K562 (cell line): ENCODE data around the gene COX6B1. TPM values are rescaled to one million over a fixed set of nuclear protein-coding genes. Genes with fewer than 3 reads are reported as not detected.

Experiments used
- ATAC-seq: fragments of 200-7000 bp; cut with Tn5 transposase; 3 replicates; pipeline ENCODE4 v1.9.1; 2020; ENCODE audit warnings: moderate library complexity
- BruUV-seq: library from RNA; stranded (reverse); fragments of 400-500 nt; replicated peaks from 2 replicates; lab custom pipeline; 2021; lab: Mats Ljungman, UMichigan
- CTCF ChIA-PET: fragments of 300-600 bp; formaldehyde crosslinking; extraction: SDS; loops from one replicate; lab custom pipeline; 2021; ENCODE audit warnings: low intra/inter-chr PET ratio; lab: Yijun Ruan, JAX
- POLR2A ChIA-PET: fragments of 300-600, 350-650 bp; sonication (Branson Sonifier 250); formaldehyde crosslinking; extraction: SDS; loops from one replicate; lab custom pipeline; 2021; ENCODE audit warnings: antibody characterized with exemption, inconsistent platforms; lab: Yijun Ruan, JAX
- DNase-seq, 4 experiments: peaks; one replicate each; pipeline versions ENCODE4 v3.0.0 to v3.0.0-alpha.2; 2011 to 2018; ENCODE audit warnings: low spot score in 3 of 4, mixed read lengths in 3 of 4; ENCODE audit errors: extremely low read depth in 1 of 4
- FAIRE-seq: peaks from 2 replicates; lab custom pipeline; 2011; peaks lifted over from hg19 to GRCh38; lab: Jason Lieb, UNC
- H2AFZ ChIP-seq: 2 replicates; pipeline ENCODE4 v1.6.0; 2011; ENCODE audit warnings: low read depth, low read length, control low read depth, inconsistent platforms
- H3K27ac ChIP-seq: fragments of 200-600 bp; 3 replicates; pipeline ENCODE4 v1.8.0; 2011; ENCODE audit warnings: low read depth, mild to moderate bottlenecking, control low read depth, inconsistent platforms, low read length, moderate library complexity, mixed read lengths; ENCODE audit errors: extremely low read depth
- H3K27me3 ChIP-seq, 2 experiments: fragments of 300-600 bp in 1 of 2; 2 replicates in 1 of 2; 3 replicates in 1 of 2; pipeline versions ENCODE4 v1.6.0 to v1.8.0; 2011; ENCODE audit warnings: inconsistent platforms in 2 of 2, low read length in 2 of 2, mild to moderate bottlenecking in 1 of 2, mixed read lengths in 1 of 2, moderate library complexity in 1 of 2; ENCODE audit not compliant: control insufficient read depth in 2 of 2, insufficient read depth in 2 of 2
- H3K36me3 ChIP-seq: fragments of 300-600 bp; 3 replicates; pipeline ENCODE4 v1.8.0; 2011; ENCODE audit warnings: mild to moderate bottlenecking, low read length, inconsistent platforms; ENCODE audit not compliant: control insufficient read depth, insufficient read depth
- H3K4me1 ChIP-seq, 2 experiments: fragments of 200-600 bp in 1 of 2; replicated peaks in 1 of 2; 2 replicates in 1 of 2; 3 replicates in 1 of 2; pipeline versions ENCODE4 v1.5.1 to v1.8.0; 2011; ENCODE audit warnings: inconsistent platforms in 2 of 2, low read length in 2 of 2, mild to moderate bottlenecking in 1 of 2, mixed read lengths in 1 of 2, moderate library complexity in 1 of 2; ENCODE audit not compliant: control insufficient read depth in 2 of 2, insufficient read depth in 2 of 2
- H3K4me2 ChIP-seq: 2 replicates; pipeline ENCODE4 v1.6.1; 2011; ENCODE audit warnings: low read length, control low read depth, inconsistent platforms, mixed read lengths; ENCODE audit not compliant: insufficient read depth
- H3K4me3 ChIP-seq: fragments of 200-600 bp; sonication (generic), shearing (Covaris generic); 2 replicates; pipeline ENCODE4 v1.5.1; 2016; ENCODE audit warnings: control low read depth, inconsistent platforms
- H3K79me2 ChIP-seq: fragments of 200-600 bp; 3 replicates; pipeline ENCODE4 v1.8.0; 2011; ENCODE audit warnings: low read length, inconsistent platforms; ENCODE audit not compliant: control insufficient read depth, insufficient read depth
- H3K9ac ChIP-seq, 2 experiments: 2 replicates each; pipeline versions ENCODE4 v1.6.0 to v1.6.1; 2011; ENCODE audit warnings: low read depth in 2 of 2, low read length in 2 of 2, control low read depth in 1 of 2, inconsistent platforms in 1 of 2, mild to moderate bottlenecking in 1 of 2, mixed read lengths in 1 of 2; ENCODE audit not compliant: insufficient read depth in 1 of 2
- H3K9me1 ChIP-seq: one replicate; pipeline ENCODE4 v1.6.0; 2011; ENCODE audit warnings: inconsistent platforms, mild to moderate bottlenecking, low read length, moderate library complexity; ENCODE audit not compliant: control insufficient read depth, insufficient read depth
- H3K9me3 ChIP-seq: replicated peaks from 2 replicates; pipeline ENCODE4 v1.5.1; 2011; ENCODE audit warnings: low read depth, low read length, inconsistent platforms; ENCODE audit not compliant: control insufficient read depth, insufficient read depth
- H4K20me1 ChIP-seq: replicated peaks from 2 replicates; pipeline ENCODE4 v1.6.1; 2011; ENCODE audit warnings: low read length, inconsistent platforms, mixed read lengths; ENCODE audit not compliant: control insufficient read depth, insufficient read depth
- BCL6 ChIP-seq: fragments of 250-450 bp; sonication (Bioruptor Pico); IDR thresholded peaks from 2 replicates; pipeline ENCODE4 v1.4.0; 2020
- BDP1 ChIP-seq: IDR thresholded peaks from 3 replicates; pipeline ENCODE4 v1.6.1; 2011; ENCODE audit not compliant: insufficient read length, insufficient read depth
- COPS2 ChIP-seq: fragments of 450-650 bp; conservative IDR thresholded peaks from 2 replicates; pipeline ENCODE4 v1.6.1; 2016; ENCODE audit warnings: mild to moderate bottlenecking, moderate library complexity
- FIP1L1 ChIP-seq: fragments of 200-400 bp; formaldehyde crosslinking; IDR thresholded peaks from 2 replicates; pipeline ENCODE4 v1.6.1; 2018; ENCODE audit warnings: mild to moderate bottlenecking, low read depth, low read length; ENCODE audit not compliant: poor library complexity, severe bottlenecking
- FOXA3 ChIP-seq, 2 experiments: fragments of 450-650 bp in 1 of 2; sonication (generic) in 1 of 2; formaldehyde crosslinking; IDR thresholded peaks in 1 of 2; conservative IDR thresholded peaks in 1 of 2; 2 replicates each; pipeline versions ENCODE4 v1.4.0 to v1.8.0; 2020 to 2022; ENCODE audit warnings: mild to moderate bottlenecking in 2 of 2, missing genetic modification reagents in 1 of 2
- KAT8 ChIP-seq: fragments of 450-650 bp; IDR thresholded peaks from 2 replicates; pipeline ENCODE4 v1.6.1; 2016; ENCODE audit warnings: low read depth, mild to moderate bottlenecking
- KHSRP ChIP-seq: fragments of 450-650 bp; IDR thresholded peaks from 2 replicates; pipeline ENCODE4 v1.6.1; 2017
- MECOM ChIP-seq: fragments of 250-450 bp; sonication (Bioruptor Pico); IDR thresholded peaks from 2 replicates; pipeline ENCODE4 v1.8.0; 2022; ENCODE audit warnings: inconsistent platforms
- NR4A1 ChIP-seq, 2 experiments: fragments of 250-450 bp in 1 of 2; fragments of 450-650 bp in 1 of 2; sonication (Bioruptor Pico) in 1 of 2; IDR thresholded peaks; 2 replicates each; pipeline versions ENCODE4 v1.4.0 to v1.6.1; 2016 to 2020; ENCODE audit warnings: mild to moderate bottlenecking in 2 of 2, missing compliant biosample characterization in 1 of 2, missing genetic modification characterization in 1 of 2, moderate library complexity in 1 of 2
- PTBP1 ChIP-seq: fragments of 200-400 bp; formaldehyde crosslinking; IDR thresholded peaks from 2 replicates; pipeline ENCODE4 v1.6.1; 2017; ENCODE audit warnings: low read depth, low read length
- RBM15 ChIP-seq: fragments of 200-400 bp; formaldehyde crosslinking; IDR thresholded peaks from 2 replicates; pipeline ENCODE4 v1.6.1; 2018; ENCODE audit warnings: mild to moderate bottlenecking, low read length, moderate library complexity; ENCODE audit not compliant: insufficient read depth
- ZNF507 ChIP-seq: conservative IDR thresholded peaks from 2 replicates; pipeline ENCODE4 v1.6.1; 2017; ENCODE audit warnings: missing genetic modification characterization, missing compliant biosample characterization
- ZNF778 ChIP-seq: fragments of 450-650 bp; formaldehyde crosslinking; IDR thresholded peaks from 2 replicates; pipeline ENCODE4 v1.4.0; 2020; ENCODE audit warnings: mild to moderate bottlenecking, moderate library complexity
- WGBS: fragments of 100-300 bp; shearing (Covaris generic); methylation state at CpG from one replicate; pipeline ENCODE4 v1.1.6; 2016; ENCODE audit warnings: low coverage, mixed read lengths; ENCODE audit not compliant: insufficient coverage; ENCODE audit errors: missing lambda C conversion rate; 5-methylcytosine and 5-hydroxymethylcytosine counted together
- in situ Hi-C: fragments of 300-500 bp; cut with MboI; formaldehyde crosslinking; loops from 4 replicates; pipeline ENCODE4 v1.15.0; 2018; ENCODE audit warnings: inconsistent platforms, mixed read lengths
- intact Hi-C: fragments of 100-400 bp; cut with micrococcal nuclease; formaldehyde crosslinking; loops from 2 replicates; pipeline ENCODE4 v1.14.2; 2022
- polyA plus RNA-seq, 8 experiments: library from polyadenylated mRNA; depleted of rRNA in 4 of 8; stranded (reverse) in 5 of 8; unstranded in 3 of 8; fragments of >200 nt; fragmentation: Nextera tagmentation in 2 of 8; fragmentation: Illumina TruSeq in 1 of 8; extraction: Ambion mirVana in 2 of 8; extraction: Trizol in 1 of 8; gene quantifications; 2 replicates each; pipeline versions ENCODE4 v1.2.1 to v1.2.3, GENCODE V29; 2011 to 2014; ENCODE audit warnings: inconsistent platforms in 1 of 8, missing spikeins in 1 of 8
- total RNA-seq, 7 experiments: library from RNA; depleted of rRNA in 6 of 7; stranded (reverse); fragments of >200 nt in 6 of 7; fragmentation: Illumina TruSeq in 2 of 7; extraction: Trizol in 2 of 7; gene quantifications; 2 replicates each; pipeline versions ENCODE4 v1.2.1 to v1.2.3, GENCODE V29; 2011 to 2021; ENCODE audit warnings: low replicate concordance in 1 of 7
- TF ChIP-seq, protein P1 (sequence below): sonication (generic); formaldehyde crosslinking; IDR thresholded peaks from 2 replicates; pipeline ENCODE4 v1.8.0; 2022; ENCODE audit warnings: missing genetic modification reagents, mild to moderate bottlenecking, borderline replicate concordance
- TF ChIP-seq, protein P2 (sequence below): fragments of 250-450 bp; sonication (Bioruptor Pico); IDR thresholded peaks from 2 replicates; pipeline ENCODE4 v1.4.0; 2020; ENCODE audit warnings: mild to moderate bottlenecking, moderate library complexity, borderline replicate concordance
- TF ChIP-seq, protein P3 (sequence below): IDR thresholded peaks from 2 replicates; pipeline ENCODE4 v1.6.1; 2011; ENCODE audit not compliant: insufficient read length; ENCODE audit errors: extremely low read depth

Gene COX6B1
- total and polyA plus RNA-seq, 9 of the 15 experiments (the other 6 are each of a cell fraction or from before 2014, with no cell fraction given), result 777 to 2,393 (median 1,219) TPM

DNA sequence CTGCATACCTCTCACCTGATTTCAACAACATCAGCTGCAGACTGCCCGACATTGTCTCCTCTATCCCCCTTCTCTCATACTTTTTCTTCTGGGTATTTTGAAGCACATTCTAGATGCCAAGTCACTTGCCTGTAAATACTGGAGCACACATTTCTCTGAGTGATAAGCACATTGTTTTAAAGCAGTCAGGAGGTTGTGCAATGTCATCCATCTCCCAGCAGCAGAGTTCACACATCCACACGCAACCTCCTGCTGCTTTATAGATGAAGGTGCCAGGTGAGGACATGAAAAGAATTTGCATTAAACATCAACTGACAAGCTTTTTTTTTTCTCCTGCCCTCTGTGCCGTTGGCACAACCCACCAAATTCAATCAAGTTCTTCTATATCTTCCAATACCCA lies 23.7 kb downstream of the COX6B1 start:
- Histone ChIP-seq H3K79me2 (no peaks in the 10 kb centered on the region), H3K4me2 (peak overlapping the region; percentile 47), H2AFZ (no peak overlapping the region), H3K27me3 (peaks cover 21 to 39% of the 10 kb centered on the region in 2 experiments; a peak in 4 of 5 replicates), H3K36me3 (no peaks in the 10 kb centered on the region), H4K20me1 (no peaks in the 10 kb centered on the region), H3K4me3 (no peak overlapping the region), H3K4me1 (peaks cover 10 to 21% of the 10 kb centered on the region in 2 experiments; a peak in 4 of 5 replicates), H3K9me3 (no peaks in the 10 kb centered on the region), H3K27ac (no peak overlapping the region), H3K9ac (no peak overlapping the region), H3K9me1 (no peaks in the 10 kb centered on the region)
- in situ Hi-C loops, result no loop called here
- DNase-seq (peak; percentile 78 to 87 (median 80)), FAIRE-seq (peak; percentile 95), ATAC-seq (peak; percentile 83)
- intact Hi-C loops, result no loop called here
- 0% methylated on average over 3 of the region's 3 CpGs for WGBS
- POLR2A ChIA-PET, result interaction anchor here (0.7 to 1.2 kb wide), 3 partner anchors 10 to 177 kb away, joined by 3 to 4 read pairs (median 3); partner anchors contain the start of gene COX6B1
- CTCF ChIA-PET, result no interaction called here
- BruUV-seq, result no TSS peak
- TF ChIP-seq ZNF507 (tag) (no peak), BDP1 (no peak), ZNF778 (CRISPR knock-in tag) (no peak), FOXA3 (CRISPR knock-in tag; conservative IDR thresholded peaks at IDR 0.05 in 1 of 2, IDR thresholded peaks at IDR 0.05 in 1 of 2) (peak; percentile 20 to 25; a peak in 1 of 4 replicates), RBM15 (no peak), NR4A1 (CRISPR knock-in tag; IDR thresholded peaks at IDR 0.05) (no peak), NR4A1 (tag; IDR thresholded peaks at IDR 0.05) (no peak), BCL6 (CRISPR knock-in tag) (no peak), MECOM (CRISPR knock-in tag) (no peak), KAT8 (no peak), COPS2 (no peak), KHSRP (0 out of 2 replicates have a peak, but pooled peaks have one; percentile 29), FIP1L1 (no peak), PTBP1 (no peak)
- TF ChIP-seq, protein P1, sequence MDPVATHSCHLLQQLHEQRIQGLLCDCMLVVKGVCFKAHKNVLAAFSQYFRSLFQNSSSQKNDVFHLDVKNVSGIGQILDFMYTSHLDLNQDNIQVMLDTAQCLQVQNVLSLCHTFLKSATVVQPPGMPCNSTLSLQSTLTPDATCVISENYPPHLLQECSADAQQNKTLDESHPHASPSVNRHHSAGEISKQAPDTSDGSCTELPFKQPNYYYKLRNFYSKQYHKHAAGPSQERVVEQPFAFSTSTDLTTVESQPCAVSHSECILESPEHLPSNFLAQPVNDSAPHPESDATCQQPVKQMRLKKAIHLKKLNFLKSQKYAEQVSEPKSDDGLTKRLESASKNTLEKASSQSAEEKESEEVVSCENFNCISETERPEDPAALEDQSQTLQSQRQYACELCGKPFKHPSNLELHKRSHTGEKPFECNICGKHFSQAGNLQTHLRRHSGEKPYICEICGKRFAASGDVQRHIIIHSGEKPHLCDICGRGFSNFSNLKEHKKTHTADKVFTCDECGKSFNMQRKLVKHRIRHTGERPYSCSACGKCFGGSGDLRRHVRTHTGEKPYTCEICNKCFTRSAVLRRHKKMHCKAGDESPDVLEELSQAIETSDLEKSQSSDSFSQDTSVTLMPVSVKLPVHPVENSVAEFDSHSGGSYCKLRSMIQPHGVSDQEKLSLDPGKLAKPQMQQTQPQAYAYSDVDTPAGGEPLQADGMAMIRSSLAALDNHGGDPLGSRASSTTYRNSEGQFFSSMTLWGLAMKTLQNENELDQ (CRISPR knock-in tag), result no peak
- TF ChIP-seq, protein P2, sequence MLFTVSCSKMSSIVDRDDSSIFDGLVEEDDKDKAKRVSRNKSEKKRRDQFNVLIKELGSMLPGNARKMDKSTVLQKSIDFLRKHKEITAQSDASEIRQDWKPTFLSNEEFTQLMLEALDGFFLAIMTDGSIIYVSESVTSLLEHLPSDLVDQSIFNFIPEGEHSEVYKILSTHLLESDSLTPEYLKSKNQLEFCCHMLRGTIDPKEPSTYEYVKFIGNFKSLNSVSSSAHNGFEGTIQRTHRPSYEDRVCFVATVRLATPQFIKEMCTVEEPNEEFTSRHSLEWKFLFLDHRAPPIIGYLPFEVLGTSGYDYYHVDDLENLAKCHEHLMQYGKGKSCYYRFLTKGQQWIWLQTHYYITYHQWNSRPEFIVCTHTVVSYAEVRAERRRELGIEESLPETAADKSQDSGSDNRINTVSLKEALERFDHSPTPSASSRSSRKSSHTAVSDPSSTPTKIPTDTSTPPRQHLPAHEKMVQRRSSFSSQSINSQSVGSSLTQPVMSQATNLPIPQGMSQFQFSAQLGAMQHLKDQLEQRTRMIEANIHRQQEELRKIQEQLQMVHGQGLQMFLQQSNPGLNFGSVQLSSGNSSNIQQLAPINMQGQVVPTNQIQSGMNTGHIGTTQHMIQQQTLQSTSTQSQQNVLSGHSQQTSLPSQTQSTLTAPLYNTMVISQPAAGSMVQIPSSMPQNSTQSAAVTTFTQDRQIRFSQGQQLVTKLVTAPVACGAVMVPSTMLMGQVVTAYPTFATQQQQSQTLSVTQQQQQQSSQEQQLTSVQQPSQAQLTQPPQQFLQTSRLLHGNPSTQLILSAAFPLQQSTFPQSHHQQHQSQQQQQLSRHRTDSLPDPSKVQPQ (CRISPR knock-in tag), result no peak
- TF ChIP-seq, protein P3, sequence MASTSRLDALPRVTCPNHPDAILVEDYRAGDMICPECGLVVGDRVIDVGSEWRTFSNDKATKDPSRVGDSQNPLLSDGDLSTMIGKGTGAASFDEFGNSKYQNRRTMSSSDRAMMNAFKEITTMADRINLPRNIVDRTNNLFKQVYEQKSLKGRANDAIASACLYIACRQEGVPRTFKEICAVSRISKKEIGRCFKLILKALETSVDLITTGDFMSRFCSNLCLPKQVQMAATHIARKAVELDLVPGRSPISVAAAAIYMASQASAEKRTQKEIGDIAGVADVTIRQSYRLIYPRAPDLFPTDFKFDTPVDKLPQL, result no peak
